Neural progenitor cell (in vitro differentiated cells): ENCODE data around the gene MYMK.

Source experiments
- CTCF ChIP-seq: fragments of 200-600 bp; sonication (generic); IDR thresholded peaks from 2 replicates; pipeline ENCODE4 v1.5.1; 2017; ENCODE audit warnings: antibody characterized with exemption, mild to moderate bottlenecking
- EZH2 ChIP-seq: fragments of 200-600 bp; sonication (generic); IDR thresholded peaks from 2 replicates; pipeline ENCODE4 v1.6.1; 2017; ENCODE audit warnings: antibody characterized with exemption, mild to moderate bottlenecking, moderate library complexity
- EZH2phosphoT487 ChIP-seq: fragments of 200-600 bp; sonication (generic); IDR thresholded peaks from 2 replicates; pipeline ENCODE4 v1.6.1; 2017; ENCODE audit warnings: antibody characterized with exemption

DNA sequence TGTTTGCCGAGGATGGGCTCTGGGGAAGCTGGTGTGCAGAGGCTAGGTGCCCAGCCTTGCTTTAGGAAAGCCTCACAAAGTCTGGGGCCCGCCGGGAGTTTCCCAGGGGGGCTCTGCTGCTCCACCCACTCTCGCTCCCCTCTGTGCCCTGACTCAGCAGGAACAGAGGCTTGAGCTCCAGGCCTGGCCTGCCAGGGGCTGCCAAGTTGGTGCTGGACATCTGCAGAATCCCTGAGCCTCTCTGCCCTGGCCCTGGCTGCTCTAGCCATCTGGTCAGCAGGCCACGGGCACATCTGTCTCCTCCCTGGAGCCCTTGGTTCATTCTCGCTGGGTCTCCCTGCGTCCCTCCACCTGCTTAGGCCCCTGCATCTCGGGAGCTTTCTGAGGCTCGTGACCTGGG lies 9.1 kb upstream of the MYMK start:
- TF ChIP-seq CTCF (no peak), EZH2phosphoT487 (no peak), EZH2 (no peak)
